Ovary (tissue), 3 donors: ENCODE measurements around the gene DDX4.

Experiments
- CTCF ChIP-seq, 3 donors: fragments of 450-650 bp in 2 of 3; fragments of 200-600 bp in 1 of 3; IDR thresholded peaks; one replicate each; pipeline versions ENCODE4 v1.5.1 to v1.8.0; 2016 to 2022; ENCODE audit warnings: antibody characterized with exemption in 3 of 3, mild to moderate bottlenecking in 1 of 3
- POLR2A ChIP-seq: fragments of 450-650 bp; IDR thresholded peaks from one replicate; pipeline ENCODE4 v1.6.1; 2017; ENCODE audit warnings: antibody characterized with exemption, mild to moderate bottlenecking, moderate library complexity
- donor health status: DM: no; HTN: no; CAD: no.

- TF ChIP-seq CTCF (IDR thresholded peaks at IDR 0.05) (no peak), POLR2A (no peak)
These were observed 36.3 kb upstream of the DDX4 start for GRCh38 chr5:55701462-55702103.
